A549 (cell line): ENCODE data around the gene FAM78B.

Experiments
- CTCF ChIP-seq: fragments of >200 bp; sonication (Bioruptor Twin); formaldehyde crosslinking; IDR thresholded peaks from 3 replicates; pipeline ENCODE4 v1.5.1; 2016
- MAFK ChIP-seq: fragments of 450-650 bp; IDR thresholded peaks from 2 replicates; pipeline ENCODE4 v1.6.1; 2014; ENCODE audit not compliant: partially characterized antibody
- MYC ChIP-seq: IDR thresholded peaks from 2 replicates; pipeline ENCODE4 v1.6.1; 2012; ENCODE audit warnings: mild to moderate bottlenecking, inconsistent platforms, low read length, improper control_type of control experiment, borderline replicate concordance
- NR3C1 ChIP-seq: fragments of >200 bp; sonication (Bioruptor Twin); formaldehyde crosslinking; IDR thresholded peaks from 3 replicates; pipeline ENCODE4 v1.6.1; 2017
- PHF8 ChIP-seq: fragments of 200-600 bp; sonication (generic); IDR thresholded peaks from 2 replicates; pipeline ENCODE4 v1.6.1; 2016; ENCODE audit warnings: low read depth, mild to moderate bottlenecking, antibody characterized with exemption, moderate library complexity, borderline replicate concordance
- RCOR1 ChIP-seq: fragments of 150-350 bp; IDR thresholded peaks from 2 replicates; pipeline ENCODE4 v1.6.1; 2014; ENCODE audit warnings: antibody characterized with exemption, low read length, low read depth
- TF ChIP-seq, protein P1 (sequence below): fragments of >200 bp; sonication (Bioruptor Twin); formaldehyde crosslinking; IDR thresholded peaks from 3 replicates; pipeline ENCODE4 v1.6.1; 2016

DNA sequence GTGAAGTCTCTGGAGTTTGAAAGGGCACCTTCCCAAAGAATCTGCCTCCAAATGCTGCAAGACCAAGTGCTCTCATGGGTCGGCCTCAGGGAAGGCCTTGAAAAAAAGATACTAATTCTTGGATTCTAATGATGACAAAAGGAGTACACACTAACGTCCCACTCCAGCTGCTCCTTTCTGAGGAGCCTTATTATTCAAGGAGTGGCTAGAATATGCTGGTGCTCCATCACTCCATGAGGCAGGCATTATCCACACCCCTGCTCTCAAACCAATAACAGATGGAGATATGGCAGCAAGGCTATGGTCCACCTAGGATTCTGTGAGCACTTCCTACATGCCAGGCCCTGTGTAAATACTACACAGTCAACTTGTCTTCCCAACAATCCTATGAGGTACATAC, 54.4 kb downstream of the FAM78B start:
- TF ChIP-seq, protein P1, sequence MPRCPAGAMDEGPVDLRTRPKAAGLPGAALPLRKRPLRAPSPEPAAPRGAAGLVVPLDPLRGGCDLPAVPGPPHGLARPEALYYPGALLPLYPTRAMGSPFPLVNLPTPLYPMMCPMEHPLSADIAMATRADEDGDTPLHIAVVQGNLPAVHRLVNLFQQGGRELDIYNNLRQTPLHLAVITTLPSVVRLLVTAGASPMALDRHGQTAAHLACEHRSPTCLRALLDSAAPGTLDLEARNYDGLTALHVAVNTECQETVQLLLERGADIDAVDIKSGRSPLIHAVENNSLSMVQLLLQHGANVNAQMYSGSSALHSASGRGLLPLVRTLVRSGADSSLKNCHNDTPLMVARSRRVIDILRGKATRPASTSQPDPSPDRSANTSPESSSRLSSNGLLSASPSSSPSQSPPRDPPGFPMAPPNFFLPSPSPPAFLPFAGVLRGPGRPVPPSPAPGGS, result no peak
- TF ChIP-seq CTCF, result no peak
- no peak for TF ChIP-seq NR3C1
- TF ChIP-seq PHF8, result no peak
- TF ChIP-seq MAFK, result no peak
- TF ChIP-seq RCOR1, result no peak
- TF ChIP-seq MYC, result no peak
